ENCODE results near the gene MED10.

Gene MED10

GRCh38 chr5:6408627-6409446 lies 30.5 kb upstream of the MED10 start:
- H3K9me3 ChIP-seq (ENCODE audit: insufficient read depth, low read depth, low read length): no peaks in the 10 kb centered on the region
- no peak overlapping the region for H3K4me3 ChIP-seq (ENCODE audit: low read length)
- no peak overlapping the region for H3K9ac ChIP-seq (ENCODE audit: low read depth, low read length)
- no peaks in the 10 kb centered on the region for H3K4me1 ChIP-seq (ENCODE audit: insufficient read depth, low read length)
- no peaks in the 10 kb centered on the region for H3K36me3 ChIP-seq (ENCODE audit: insufficient read depth, low read depth, low read length)
- no peak overlapping the region for H3K27ac ChIP-seq (ENCODE audit: low read length)
- H3K27me3 ChIP-seq (ENCODE audit: insufficient read depth, low read length): no peaks in the 10 kb centered on the region

- H3K4me1 ChIP-seq (ENCODE audit: insufficient read depth, low read length): no peaks in the 10 kb centered on the region
- H3K9me3 ChIP-seq (ENCODE audit: insufficient read depth, low read depth, low read length): no peaks in the 10 kb centered on the region
- H3K4me3 ChIP-seq (ENCODE audit: low read length): no peak overlapping the region
- no peaks in the 10 kb centered on the region for H3K27me3 ChIP-seq (ENCODE audit: insufficient read depth, low read length)
- no peak overlapping the region for H3K9ac ChIP-seq (ENCODE audit: low read depth, low read length)
- H3K27ac ChIP-seq (ENCODE audit: low read length): no peak overlapping the region
- H3K36me3 ChIP-seq (ENCODE audit: insufficient read depth, low read depth, low read length): no peaks in the 10 kb centered on the region
Measured at GRCh38 chr5:6408260-6408596, 29.9 kb upstream of the MED10 start.

GRCh38 chr5:6407558-6408259 lies 29.4 kb upstream of the MED10 start:
- no peaks in the 10 kb centered on the region for H3K9me3 ChIP-seq (ENCODE audit: insufficient read depth, low read depth, low read length)
- no peaks in the 10 kb centered on the region for H3K4me1 ChIP-seq (ENCODE audit: insufficient read depth, low read length)
- no peak overlapping the region for H3K9ac ChIP-seq (ENCODE audit: low read depth, low read length)
- no peak overlapping the region for H3K27ac ChIP-seq (ENCODE audit: low read length)
- H3K36me3 ChIP-seq (ENCODE audit: insufficient read depth, low read depth, low read length): no peaks in the 10 kb centered on the region
- no peaks in the 10 kb centered on the region for H3K27me3 ChIP-seq (ENCODE audit: insufficient read depth, low read length)
- H3K4me3 ChIP-seq (ENCODE audit: low read length): no peak overlapping the region

GRCh38 chr5:6405591-6405990 lies 27.2 kb upstream of the MED10 start:
- no peaks in the 10 kb centered on the region for H3K9me3 ChIP-seq (ENCODE audit: insufficient read depth, low read depth, low read length)
- H3K9ac ChIP-seq (ENCODE audit: low read depth, low read length): no peak overlapping the region
- no peaks in the 10 kb centered on the region for H3K27me3 ChIP-seq (ENCODE audit: insufficient read depth, low read length)
- no peaks in the 10 kb centered on the region for H3K4me1 ChIP-seq (ENCODE audit: insufficient read depth, low read length)
- no peak overlapping the region for H3K4me3 ChIP-seq (ENCODE audit: low read length)
- no peak overlapping the region for H3K27ac ChIP-seq (ENCODE audit: low read length)
- H3K36me3 ChIP-seq (ENCODE audit: insufficient read depth, low read depth, low read length): no peaks in the 10 kb centered on the region

- Histone ChIP-seq H3K9ac (ENCODE audit: low read depth, low read length) (no peak overlapping the region), H3K4me1 (ENCODE audit: insufficient read depth, low read length) (no peaks in the 10 kb centered on the region), H3K36me3 (ENCODE audit: insufficient read depth, low read depth, low read length) (no peaks in the 10 kb centered on the region), H3K9me3 (ENCODE audit: insufficient read depth, low read depth, low read length) (no peaks in the 10 kb centered on the region), H3K27ac (ENCODE audit: low read length) (no peak overlapping the region), H3K4me3 (ENCODE audit: low read length) (no peak overlapping the region), H3K27me3 (ENCODE audit: insufficient read depth, low read length) (no peaks in the 10 kb centered on the region)
Measured at GRCh38 chr5:6404129-6404528, 25.8 kb upstream of the MED10 start.

GRCh38 chr5:6403416-6403815 lies 25.1 kb upstream of the MED10 start:
- Histone ChIP-seq H3K9me3 (ENCODE audit: insufficient read depth, low read depth, low read length) (no peaks in the 10 kb centered on the region), H3K27ac (ENCODE audit: low read length) (no peak overlapping the region), H3K4me1 (ENCODE audit: insufficient read depth, low read length) (no peaks in the 10 kb centered on the region), H3K36me3 (ENCODE audit: insufficient read depth, low read depth, low read length) (no peaks in the 10 kb centered on the region), H3K27me3 (ENCODE audit: insufficient read depth, low read length) (no peaks in the 10 kb centered on the region), H3K4me3 (ENCODE audit: low read length) (no peak overlapping the region), H3K9ac (ENCODE audit: low read depth, low read length) (no peak overlapping the region)

- Histone ChIP-seq H3K4me1 (ENCODE audit: insufficient read depth, low read length) (no peaks in the 10 kb centered on the region), H3K4me3 (ENCODE audit: low read length) (no peak overlapping the region), H3K9ac (ENCODE audit: low read depth, low read length) (no peak overlapping the region), H3K27ac (ENCODE audit: low read length) (no peak overlapping the region), H3K9me3 (ENCODE audit: insufficient read depth, low read depth, low read length) (no peaks in the 10 kb centered on the region), H3K27me3 (ENCODE audit: insufficient read depth, low read length) (no peaks in the 10 kb centered on the region), H3K36me3 (ENCODE audit: insufficient read depth, low read depth, low read length) (no peaks in the 10 kb centered on the region)
Measured at GRCh38 chr5:6402939-6403338, 24.6 kb upstream of the MED10 start.

- no peaks in the 10 kb centered on the region for H3K4me1 ChIP-seq (ENCODE audit: insufficient read depth, low read length)
- no peak overlapping the region for H3K9ac ChIP-seq (ENCODE audit: low read depth, low read length)
- H3K27ac ChIP-seq (ENCODE audit: low read length): no peak overlapping the region
- H3K36me3 ChIP-seq (ENCODE audit: insufficient read depth, low read depth, low read length): no peaks in the 10 kb centered on the region
- no peak overlapping the region for H3K4me3 ChIP-seq (ENCODE audit: low read length)
- no peaks in the 10 kb centered on the region for H3K9me3 ChIP-seq (ENCODE audit: insufficient read depth, low read depth, low read length)
- no peaks in the 10 kb centered on the region for H3K27me3 ChIP-seq (ENCODE audit: insufficient read depth, low read length)
Measured at GRCh38 chr5:6401410-6401809, 23.1 kb upstream of the MED10 start.

- H3K36me3 ChIP-seq (ENCODE audit: insufficient read depth, low read depth, low read length): no peaks in the 10 kb centered on the region
- H3K27me3 ChIP-seq (ENCODE audit: insufficient read depth, low read length): no peaks in the 10 kb centered on the region
- H3K9ac ChIP-seq (ENCODE audit: low read depth, low read length): no peak overlapping the region
- H3K9me3 ChIP-seq (ENCODE audit: insufficient read depth, low read depth, low read length): no peaks in the 10 kb centered on the region
- H3K4me3 ChIP-seq (ENCODE audit: low read length): no peak overlapping the region
- H3K27ac ChIP-seq (ENCODE audit: low read length): no peak overlapping the region
- no peaks in the 10 kb centered on the region for H3K4me1 ChIP-seq (ENCODE audit: insufficient read depth, low read length)
Measured at GRCh38 chr5:6399980-6400910, 21.9 kb upstream of the MED10 start.

GRCh38 chr5:6398570-6399230 lies 20.4 kb upstream of the MED10 start:
- H3K9me3 ChIP-seq (ENCODE audit: insufficient read depth, low read depth, low read length): no peaks in the 10 kb centered on the region
- no peak overlapping the region for H3K4me3 ChIP-seq (ENCODE audit: low read length)
- no peak overlapping the region for H3K9ac ChIP-seq (ENCODE audit: low read depth, low read length)
- no peaks in the 10 kb centered on the region for H3K36me3 ChIP-seq (ENCODE audit: insufficient read depth, low read depth, low read length)
- no peak overlapping the region for H3K27ac ChIP-seq (ENCODE audit: low read length)
- no peaks in the 10 kb centered on the region for H3K27me3 ChIP-seq (ENCODE audit: insufficient read depth, low read length)
- H3K4me1 ChIP-seq (ENCODE audit: insufficient read depth, low read length): no peaks in the 10 kb centered on the region

- no peak overlapping the region for H3K4me3 ChIP-seq (ENCODE audit: low read length)
Measured at GRCh38 chr5:6397536-6398269, 19.4 kb upstream of the MED10 start.

More at GRCh38 chr5:6397536-6398269, 19.4 kb upstream of the MED10 start:
- H3K9ac ChIP-seq (ENCODE audit: low read depth, low read length): no peak overlapping the region
- no peak overlapping the region for H3K27ac ChIP-seq (ENCODE audit: low read length)
- H3K4me1 ChIP-seq (ENCODE audit: insufficient read depth, low read length): no peaks in the 10 kb centered on the region
- H3K27me3 ChIP-seq (ENCODE audit: insufficient read depth, low read length): no peaks in the 10 kb centered on the region
- no peaks in the 10 kb centered on the region for H3K9me3 ChIP-seq (ENCODE audit: insufficient read depth, low read depth, low read length)
- H3K36me3 ChIP-seq (ENCODE audit: insufficient read depth, low read depth, low read length): no peaks in the 10 kb centered on the region
